GM19438 (cell line): ENCODE data around the gene PAGE1.
"Not testable (repeated sequence)": the region's sequence is repeated elsewhere in the genome, so short reads cannot be mapped to it uniquely, and the experiment has no call there.

Experiments
- ATAC-seq: cut with Tn5 transposase; IDR thresholded peaks from one replicate; pipeline ENCODE4 v1.9.1; 2021; ENCODE audit warnings: low read depth; ENCODE audit not compliant: unreplicated experiment

Gene PAGE1, protein sequence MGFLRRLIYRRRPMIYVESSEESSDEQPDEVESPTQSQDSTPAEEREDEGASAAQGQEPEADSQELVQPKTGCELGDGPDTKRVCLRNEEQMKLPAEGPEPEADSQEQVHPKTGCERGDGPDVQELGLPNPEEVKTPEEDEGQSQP

DNA sequence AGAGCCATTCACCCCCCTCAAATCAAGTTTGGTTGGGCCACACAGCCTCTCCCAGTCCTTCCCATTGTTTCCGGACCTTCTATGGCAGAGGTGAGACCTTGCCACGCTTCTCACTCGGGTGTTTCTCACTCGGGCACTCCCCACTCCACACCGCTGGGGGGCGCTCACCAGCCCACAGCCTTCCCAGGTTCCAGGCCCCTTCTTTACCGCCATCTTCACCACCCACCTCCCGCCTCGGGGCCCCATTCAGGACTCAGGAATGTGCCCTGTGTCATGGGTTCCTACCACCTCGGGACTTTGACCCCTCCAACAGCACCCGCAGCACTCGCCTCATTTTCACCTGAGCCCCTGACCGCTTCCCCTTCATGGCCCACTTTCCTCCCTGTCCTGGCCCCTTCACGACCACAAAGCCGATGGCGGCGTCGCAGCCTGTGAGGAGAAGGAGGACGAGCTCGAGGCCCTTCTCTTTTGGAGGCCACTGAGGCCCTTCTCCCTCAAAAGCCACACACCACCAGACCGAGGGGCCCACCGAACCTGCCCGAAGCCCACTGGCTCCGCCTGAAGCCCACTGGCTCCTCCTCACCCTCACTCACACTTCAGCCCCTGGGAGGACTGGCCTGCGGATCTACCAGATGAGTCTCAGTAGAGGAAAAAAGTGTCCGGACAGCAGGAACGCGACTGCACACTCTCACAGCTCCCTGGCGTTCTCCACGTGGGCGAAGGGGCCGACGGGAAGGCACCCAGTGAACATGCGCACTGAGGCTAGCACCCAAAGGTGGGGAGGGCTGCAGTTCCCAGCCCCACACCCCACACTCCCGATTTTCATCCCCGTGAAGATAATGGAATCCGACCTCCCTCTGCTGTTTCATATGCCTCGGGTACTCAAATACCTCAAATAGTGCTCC, at the start of gene PAGE1:
TSS of gene PAGE1 (minus strand) at position 709 of the 905 bp plus-strand sequence. CDS start 1,214 bp downstream, outside the sequence.
- no peak for ATAC-seq

DNA sequence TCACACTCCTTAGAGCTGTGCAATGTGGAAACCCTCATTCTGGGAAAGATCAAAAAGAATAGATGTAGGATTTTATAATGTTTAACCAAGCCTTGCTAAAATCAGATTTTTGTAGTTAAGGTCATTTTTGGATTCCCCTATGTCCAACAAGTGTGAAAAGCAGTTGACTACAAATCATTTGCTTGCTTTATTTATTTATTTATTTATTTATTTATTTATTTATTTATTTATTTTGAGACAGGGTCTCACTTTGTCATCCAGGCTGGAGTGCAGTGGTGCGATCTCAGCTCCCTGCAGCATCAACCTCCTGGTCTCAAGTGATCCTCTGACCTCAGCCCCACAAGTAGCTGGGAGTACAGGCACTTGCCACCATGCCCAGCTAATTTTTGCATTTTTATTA, 45.7 kb upstream of the PAGE1 start:
- ATAC-seq = not testable (repeated sequence)

DNA sequence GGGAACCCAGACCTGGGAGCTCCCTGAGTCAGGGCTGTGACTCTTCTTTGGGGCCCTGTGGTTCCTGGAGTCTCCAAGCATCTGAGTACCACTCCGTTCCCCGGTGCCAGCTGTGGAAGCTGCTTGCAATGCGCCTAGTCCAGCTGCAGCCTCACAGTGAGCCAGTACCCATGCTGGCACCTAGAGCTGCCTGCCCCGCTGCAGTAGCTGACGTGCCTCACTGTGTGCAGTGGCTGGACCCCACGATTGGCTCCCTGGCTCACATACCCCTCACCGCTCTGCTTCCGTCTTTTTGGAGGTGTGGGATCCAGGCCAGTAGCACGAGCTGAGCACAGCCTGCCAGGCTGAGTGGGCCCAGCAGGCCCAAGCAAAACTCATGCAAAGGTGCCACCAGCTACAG, 32.1 kb upstream of the PAGE1 start:
- ATAC-seq = no peak

DNA sequence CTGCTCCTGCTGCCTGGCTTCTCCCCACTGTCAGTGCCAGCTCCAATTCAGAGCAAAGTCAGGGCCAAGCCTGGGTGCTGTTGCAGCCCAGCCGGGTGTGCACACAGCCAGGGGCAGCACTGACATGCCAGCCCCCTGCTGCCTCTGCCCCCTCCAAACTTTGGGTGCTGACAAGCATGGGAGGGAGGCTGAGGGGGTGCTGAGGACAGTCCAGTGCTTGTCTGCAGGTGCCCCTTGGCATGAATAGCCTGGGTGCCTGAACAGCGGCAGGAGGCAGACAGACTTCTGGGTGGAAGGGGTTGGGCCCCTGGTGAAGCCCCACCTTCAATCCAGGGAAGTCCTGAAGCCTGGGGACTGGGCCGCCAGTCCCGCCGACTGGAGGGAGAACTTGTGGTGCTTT, 31.2 kb upstream of the PAGE1 start:
- ATAC-seq = no peak

DNA sequence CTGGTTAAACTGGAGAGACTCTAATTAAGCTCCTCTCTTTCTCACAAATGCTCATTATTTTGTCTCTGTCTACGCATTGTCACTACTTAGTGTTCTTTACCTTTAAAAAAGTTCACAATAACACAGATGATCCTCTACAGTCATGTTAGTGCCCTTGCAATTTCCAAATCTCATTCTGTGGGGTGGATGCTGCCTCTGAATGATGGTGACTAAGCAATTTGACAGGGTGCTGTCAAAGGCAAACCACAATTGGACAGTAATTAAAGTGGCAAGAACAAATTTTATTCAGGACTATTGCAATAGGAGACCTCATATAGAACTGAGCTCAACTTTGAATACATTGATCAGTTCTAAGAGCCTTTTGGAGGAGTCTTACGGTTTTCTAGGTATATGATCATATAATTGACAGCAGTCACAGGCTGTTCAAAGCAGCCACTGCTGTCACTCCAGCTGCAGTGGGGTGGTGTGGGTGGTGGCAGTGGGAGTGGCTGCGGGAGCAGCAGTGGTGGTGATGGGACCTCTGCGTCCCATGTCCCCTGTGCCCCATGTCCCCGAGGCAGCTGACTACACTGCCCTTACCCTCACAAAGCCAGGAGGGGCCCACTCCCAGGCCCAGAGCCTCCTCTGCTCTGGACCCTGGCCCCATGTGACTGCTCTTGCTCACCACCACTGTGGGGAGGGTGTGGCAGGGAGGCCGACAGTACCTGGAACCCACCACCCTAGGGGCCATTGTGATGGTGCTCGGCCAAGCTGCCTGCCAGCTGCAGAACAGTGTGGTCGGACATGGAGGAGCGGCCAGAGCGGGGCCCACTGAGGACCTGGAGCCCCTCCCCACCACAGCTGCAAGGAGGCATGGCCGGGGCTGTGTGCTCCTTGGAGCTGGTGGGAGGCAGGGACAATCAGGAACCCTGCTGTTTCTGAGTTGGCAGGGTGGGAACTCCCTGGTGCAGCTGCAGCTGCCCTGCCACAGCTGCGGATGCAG, 30.4 kb upstream of the PAGE1 start:
- no peak for ATAC-seq

DNA sequence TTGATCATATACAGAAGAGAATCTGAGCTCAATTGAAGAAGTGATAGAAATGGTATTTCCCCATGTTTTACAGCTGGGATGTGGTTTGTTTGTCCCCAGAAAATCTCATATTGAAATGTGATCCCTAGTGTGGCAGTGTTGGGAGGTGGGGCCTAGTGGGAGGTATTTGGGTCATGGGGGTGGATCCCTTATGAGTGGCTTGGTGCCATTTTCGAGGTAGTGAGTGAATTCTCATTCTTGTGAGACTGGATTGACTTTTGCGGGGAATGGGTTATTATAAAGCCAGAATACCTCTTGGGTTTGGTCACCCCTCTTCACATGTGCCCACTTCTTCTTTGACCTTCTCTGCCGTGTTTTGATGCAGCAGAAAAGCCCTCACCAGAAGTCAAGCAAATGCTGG, 29.6 kb upstream of the PAGE1 start:
- no peak for ATAC-seq

DNA sequence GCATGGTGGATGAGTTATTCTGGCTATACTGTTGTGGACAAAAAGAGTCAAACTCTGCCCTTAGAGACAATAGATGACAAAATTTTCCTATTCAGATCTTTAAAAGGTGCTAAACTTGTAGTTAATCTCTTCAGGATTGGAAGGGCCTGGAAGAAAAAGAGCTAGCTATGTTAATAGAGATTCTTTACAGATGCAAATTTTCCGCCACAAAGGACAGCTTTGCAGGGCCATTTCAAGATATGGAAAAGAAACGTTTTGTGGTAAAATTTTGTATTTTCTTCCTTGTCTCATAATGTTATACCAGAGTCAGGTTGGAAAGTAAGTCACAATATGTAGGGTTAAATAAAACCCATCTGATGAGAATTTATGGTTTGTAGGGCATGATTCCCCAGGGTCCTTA, 24.3 kb upstream of the PAGE1 start:
- not testable (repeated sequence) for ATAC-seq

DNA sequence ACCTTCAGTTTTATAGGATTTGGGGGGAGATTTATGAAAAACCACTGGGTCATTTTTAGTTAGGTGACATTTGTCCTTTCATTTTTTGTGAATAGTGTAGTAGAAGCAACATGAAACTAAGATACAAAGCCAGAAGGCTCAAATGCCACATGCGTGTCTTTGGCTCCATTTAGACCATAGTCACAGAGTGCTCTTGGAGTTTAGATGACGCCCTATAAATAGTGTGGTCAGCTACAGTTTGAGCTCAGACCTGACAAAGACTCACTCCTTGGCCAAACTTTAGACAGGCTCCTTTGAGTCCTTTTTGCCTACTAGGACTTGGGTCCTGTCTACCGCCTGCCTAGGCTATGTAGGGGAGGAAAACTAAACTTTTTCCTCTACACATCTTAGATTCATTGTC, 16.8 kb upstream of the PAGE1 start:
- ATAC-seq = no peak

DNA sequence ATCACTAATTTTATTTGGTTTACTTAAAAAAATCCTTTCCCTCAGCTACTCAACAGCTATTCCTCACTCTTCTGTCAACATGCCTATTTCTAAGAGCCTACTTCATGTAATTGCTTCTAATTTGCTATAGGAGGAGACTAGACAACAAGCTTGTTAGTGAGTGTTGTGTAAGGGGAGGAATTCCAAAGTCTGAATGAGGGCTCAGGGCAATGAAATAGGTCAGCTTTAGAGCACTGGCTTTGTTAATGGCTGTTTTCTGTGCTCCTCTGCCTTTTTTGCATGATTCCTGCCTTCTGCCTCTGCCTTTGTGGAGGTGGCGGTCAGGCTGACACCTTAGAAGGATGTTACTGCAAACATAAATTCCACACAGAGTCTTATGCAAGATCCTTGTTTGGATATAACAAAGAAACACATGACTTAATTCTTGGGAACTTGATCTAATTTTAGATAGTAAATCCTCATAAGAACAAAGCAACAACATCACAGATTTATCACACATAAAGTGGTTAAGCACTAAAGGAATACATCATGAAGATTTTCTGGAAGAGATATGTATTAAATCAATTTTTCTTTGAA, 15.0 kb upstream of the PAGE1 start:
- ATAC-seq = no peak

DNA sequence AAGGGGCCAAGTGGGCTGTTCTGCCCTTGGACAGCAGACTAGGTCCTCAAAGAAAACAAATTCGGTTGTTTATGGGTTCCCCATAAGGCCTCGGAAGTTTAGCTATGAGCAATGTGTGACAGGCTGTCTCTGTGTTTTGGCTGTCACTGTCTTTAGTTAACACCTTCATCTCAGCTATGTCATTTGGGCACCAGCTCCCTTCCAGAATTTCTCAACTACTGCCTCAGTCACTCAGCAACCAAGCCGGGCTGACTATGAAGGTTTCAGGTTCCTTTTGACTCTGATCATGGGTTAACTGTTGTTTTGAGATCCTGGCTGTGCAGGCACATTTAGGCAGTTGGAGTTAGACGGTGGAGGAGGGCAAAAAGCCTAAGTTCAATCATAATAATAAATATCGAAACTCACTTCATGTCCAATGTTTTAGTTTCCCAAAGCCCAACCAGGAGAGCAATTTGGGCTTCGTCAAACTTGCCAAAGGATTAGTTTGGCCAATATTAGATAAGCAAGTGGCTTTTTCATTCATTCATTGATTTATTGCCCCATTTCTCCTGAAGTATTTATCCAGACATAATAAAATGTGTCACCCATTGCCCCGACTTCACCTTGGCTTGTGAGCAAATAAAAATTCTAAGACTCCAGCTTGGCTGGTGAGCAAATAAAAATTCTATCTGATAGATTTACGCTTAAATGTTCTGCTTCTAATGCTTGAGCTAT, 9.1 kb upstream of the PAGE1 start:
- no peak for ATAC-seq

DNA sequence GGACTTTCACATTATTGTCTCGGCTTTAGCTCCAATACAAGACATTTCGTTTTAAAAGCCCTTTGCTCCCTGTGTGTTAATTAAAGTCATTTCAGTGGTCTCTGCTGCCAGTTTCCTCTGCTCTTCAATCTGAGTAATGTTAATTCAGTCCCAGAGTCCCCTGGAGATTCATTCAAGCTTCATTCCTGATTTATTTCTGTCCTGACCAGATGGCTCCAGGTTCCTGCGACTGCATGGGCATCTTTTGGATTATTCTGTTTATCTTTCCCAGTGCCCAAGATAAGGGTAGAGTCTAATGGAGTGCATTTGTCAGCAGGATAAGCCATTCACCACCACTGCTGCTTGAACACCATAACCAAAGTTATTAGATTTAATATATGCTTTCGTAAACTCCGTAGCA, 6.1 kb upstream of the PAGE1 start:
- no peak for ATAC-seq

DNA sequence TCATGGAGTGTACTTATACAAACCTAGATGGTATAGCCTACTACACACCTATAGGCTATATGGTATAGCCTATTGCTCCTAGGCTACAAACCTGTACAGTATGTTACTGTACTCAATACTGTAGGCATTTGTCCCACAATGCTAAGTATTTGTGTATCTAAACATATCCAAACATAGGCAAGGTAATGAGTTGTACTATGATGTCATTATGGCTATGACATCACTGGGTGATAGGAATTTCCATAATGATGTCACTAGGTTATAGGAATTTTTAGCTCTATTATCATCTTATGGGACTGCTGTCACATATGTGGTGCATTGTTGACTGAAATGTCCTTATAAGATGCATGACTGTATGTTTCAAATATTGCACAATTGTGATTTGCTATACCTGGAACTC, 5.5 kb upstream of the PAGE1 start:
- no peak for ATAC-seq

DNA sequence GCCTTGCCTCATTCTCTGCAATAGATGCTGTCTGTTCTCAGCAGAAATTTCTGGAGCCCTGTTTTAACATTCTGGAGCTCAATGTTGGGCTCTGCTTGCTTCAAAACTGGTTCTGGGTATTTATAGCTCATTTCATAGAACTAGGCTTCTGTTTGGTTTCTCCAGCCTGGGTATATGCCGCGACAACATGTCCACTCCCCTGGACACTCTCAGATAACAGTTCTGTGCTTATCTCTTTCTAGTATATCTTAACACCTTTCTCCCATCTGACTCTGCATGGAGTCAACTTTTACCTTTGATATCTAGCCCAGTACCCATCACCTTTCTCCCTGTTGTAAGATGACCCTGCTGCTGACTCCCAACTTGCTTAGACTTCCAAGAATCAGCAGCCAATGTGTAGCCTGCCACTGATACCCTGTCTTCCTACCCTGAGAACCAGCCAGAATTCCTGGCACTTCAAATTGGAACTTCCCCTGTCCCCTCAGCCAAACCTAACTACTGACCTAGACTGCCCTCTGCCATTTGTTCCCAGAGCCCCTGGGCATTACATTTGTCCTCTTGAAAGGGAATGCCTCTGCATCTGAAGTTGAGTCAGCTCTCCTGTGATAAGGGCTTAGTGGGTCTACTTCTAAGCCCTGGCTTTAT, 20.6 kb downstream of the PAGE1 start:
- no peak for ATAC-seq

DNA sequence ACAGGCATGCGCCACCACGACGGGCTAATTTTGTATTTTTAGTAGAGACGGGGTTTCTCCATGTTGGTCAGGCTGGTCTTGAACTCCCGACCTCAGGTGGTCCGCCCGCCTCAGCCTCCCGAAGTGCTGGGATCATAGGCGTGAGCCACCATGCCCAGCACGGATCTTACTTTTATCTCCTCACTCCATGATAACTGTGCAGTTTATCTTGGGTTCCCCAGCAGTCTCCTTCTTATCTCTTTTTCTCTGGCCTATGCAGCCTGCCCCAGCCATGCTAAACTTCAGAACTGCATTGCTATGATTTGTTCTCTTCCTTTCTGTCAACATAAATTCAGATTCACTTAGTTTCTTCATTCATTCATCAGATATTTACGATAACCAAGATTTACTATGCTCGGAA, 22.4 kb downstream of the PAGE1 start:
- no peak for ATAC-seq

DNA sequence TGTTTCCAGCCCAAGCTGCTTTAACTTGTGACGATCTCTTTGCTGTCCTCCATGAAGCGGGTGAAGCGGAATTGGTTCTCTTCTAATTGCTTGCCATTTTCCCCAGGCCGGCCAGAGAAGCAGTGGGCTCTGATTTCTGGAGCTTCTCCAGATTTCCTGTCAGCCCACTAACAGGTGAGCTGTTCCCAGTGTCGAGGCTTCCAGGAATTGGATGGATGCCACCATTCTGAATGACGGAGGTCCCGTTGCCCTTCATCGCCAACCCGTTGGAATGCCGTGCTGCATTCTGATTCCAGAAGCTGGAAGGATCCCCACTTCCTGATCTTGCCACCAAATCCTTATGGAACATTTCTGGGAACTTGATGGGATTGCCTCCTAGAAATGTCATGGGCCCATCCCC, 31.0 kb downstream of the PAGE1 start:
- ATAC-seq = no peak

DNA sequence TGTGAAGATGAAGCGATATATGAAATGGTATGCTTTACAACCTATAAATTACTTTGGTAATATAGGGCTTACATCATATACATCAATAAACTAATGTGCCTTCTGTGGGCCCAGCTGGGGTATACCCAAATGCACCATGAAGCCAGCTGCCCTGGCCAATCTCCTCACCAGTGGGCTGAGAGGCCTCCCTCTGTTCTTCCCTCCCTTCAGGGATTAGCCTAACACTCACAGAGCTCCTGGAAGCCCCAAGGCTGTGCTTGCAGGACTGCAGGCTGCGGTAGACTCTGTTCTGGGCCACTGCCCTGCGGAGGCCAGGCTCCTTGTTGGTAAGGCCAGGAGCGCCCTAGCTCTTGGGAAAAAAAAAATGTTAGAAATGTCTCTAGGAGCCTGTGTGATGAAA, 33.9 kb downstream of the PAGE1 start:
- no peak for ATAC-seq

DNA sequence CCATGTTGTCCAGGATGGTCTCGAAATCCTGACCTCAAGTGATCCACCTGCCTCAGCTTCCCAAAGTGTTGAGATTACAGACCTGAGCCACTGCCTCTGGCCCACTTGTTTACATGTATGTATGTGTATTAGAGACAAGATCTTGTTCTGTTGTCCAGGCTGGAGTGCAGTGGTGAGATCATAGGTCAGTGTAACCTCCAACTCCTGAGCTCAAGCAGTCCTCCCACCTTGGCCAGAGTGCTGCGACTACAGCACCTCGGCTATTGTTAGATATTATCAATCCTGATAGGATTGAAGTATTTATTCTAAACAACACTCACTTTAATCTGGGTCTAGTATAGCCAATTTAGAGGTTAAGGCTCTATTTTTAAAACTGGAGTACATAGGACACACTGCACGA, 36.0 kb downstream of the PAGE1 start:
- ATAC-seq = no peak

DNA sequence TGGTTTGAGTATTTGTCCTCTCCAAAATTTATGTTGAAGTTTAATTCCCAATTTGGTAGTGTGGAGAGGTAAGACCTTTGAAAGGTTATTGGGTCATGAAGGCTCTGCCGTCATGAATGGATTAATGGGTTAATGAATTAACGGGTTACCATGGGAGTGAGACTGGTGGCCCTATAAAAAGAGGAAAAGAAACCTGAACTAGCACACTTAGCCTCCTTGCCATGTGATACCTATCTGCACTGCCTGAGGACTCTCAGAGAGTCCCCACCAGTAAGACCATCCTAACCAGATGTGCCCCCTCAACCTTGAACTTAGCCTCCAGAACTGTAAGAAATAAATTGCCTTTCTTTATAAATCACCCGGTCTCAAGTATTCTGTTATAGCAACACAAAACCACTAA, 39.3 kb downstream of the PAGE1 start:
- peak; percentile 84 for ATAC-seq

DNA sequence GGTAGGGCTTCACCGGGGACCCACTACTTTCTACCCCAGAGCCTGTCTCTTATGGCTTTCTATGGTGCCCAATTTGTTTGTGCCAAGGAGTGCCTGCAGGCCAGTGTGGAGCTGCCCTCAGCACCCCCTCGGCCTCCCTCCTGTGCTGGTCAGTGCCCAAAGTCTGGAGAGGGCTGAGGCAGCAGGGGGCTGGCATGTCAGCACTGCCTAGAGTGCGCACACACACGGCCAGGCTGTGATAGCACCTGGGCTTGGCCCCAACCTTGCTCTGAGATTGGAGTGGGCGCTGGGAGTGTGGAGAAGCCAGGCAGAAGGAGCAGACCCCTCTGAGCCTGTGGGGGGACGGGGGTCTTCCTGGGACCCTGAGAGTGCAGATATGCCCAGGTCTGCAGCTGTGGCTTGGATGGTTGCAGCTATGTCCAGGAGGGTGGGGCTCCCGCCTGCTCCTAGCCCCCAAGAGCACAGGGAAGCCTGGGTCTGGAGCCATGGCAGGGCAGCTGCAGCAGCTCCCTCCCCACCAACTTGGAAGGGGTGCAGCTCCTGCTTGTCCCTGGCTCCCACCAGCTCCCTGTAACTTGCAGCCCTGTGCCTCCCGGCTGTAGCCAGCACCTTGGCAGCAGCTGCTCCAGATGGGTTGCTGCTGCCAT, 50.7 kb downstream of the PAGE1 start:
- no peak for ATAC-seq
